Measurements from ENCODE around the gene FUT8. TPM values are rescaled to one million over a fixed set of nuclear protein-coding genes. Genes with fewer than 3 reads are reported as not detected.

Gene FUT8
- total RNA-seq, 1 donor from 2014 or later = 44.3 TPM

DNA sequence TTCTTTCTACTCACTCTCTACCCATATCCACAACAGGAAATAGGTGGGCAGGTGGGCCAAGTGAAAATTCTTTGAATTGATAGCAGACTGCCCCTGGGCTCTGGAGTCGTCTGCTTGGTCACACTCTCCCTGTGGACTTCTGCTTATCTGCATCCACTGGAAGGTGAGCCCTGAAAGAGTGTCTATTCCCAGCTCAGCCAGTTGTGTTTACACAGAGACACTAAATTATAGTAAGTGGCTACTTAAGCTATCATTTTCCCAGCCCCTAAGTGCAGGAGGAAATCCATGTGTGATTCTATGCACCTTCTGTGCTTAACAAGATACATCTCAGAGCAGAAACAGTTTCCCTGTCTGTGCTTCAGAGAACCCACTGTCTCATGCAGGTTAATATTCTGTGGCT, 338.4 kb downstream of the FUT8 start:
- Histone ChIP-seq H3K27me3 (ENCODE audit: control insufficient read depth, insufficient read depth, low read length) (no peaks in the 10 kb centered on the region), H3K36me3 (ENCODE audit: control insufficient read depth, insufficient read depth, low read length) (no peaks in the 10 kb centered on the region), H3K4me3 (ENCODE audit: low read depth, low read length) (no peak overlapping the region)
- TF ChIP-seq, protein P1, sequence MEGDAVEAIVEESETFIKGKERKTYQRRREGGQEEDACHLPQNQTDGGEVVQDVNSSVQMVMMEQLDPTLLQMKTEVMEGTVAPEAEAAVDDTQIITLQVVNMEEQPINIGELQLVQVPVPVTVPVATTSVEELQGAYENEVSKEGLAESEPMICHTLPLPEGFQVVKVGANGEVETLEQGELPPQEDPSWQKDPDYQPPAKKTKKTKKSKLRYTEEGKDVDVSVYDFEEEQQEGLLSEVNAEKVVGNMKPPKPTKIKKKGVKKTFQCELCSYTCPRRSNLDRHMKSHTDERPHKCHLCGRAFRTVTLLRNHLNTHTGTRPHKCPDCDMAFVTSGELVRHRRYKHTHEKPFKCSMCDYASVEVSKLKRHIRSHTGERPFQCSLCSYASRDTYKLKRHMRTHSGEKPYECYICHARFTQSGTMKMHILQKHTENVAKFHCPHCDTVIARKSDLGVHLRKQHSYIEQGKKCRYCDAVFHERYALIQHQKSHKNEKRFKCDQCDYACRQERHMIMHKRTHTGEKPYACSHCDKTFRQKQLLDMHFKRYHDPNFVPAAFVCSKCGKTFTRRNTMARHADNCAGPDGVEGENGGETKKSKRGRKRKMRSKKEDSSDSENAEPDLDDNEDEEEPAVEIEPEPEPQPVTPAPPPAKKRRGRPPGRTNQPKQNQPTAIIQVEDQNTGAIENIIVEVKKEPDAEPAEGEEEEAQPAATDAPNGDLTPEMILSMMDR (IDR thresholded peaks at IDR 0.05; ENCODE audit: insufficient read depth, low read length, poor library complexity, severe bottlenecking) = no peak
- no peak for DNase-seq (ENCODE audit: low read depth)

DNA sequence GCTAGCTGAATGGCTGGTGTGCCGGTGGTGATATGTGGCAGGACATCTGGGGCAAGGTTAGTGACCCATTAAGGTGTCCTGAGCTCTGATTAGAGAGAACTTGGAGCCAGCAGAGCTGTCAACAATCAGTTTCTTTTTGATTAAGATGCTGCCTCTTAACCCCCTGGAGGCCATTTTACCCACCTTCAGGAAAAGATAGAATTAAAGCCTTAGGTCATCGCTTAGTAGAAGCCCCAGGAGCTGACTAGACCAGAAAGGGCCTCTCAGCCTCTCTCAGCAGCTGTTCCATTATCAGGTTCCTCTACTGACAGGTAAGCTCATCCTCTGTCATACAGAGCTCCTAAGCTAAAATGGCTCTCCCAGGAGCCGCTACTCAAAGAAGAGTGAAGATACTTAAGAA, 339.0 kb downstream of the FUT8 start:
- no peak for DNase-seq (ENCODE audit: low read depth)
- H3K27me3 ChIP-seq (ENCODE audit: control insufficient read depth, insufficient read depth, low read length) = no peaks in the 10 kb centered on the region
- H3K36me3 ChIP-seq (ENCODE audit: control insufficient read depth, insufficient read depth, low read length) = no peaks in the 10 kb centered on the region
- no peak overlapping the region for H3K4me3 ChIP-seq (ENCODE audit: low read depth, low read length)
- TF ChIP-seq, protein P1 (IDR thresholded peaks at IDR 0.05; ENCODE audit: insufficient read depth, low read length, poor library complexity, severe bottlenecking) = no peak

DNA sequence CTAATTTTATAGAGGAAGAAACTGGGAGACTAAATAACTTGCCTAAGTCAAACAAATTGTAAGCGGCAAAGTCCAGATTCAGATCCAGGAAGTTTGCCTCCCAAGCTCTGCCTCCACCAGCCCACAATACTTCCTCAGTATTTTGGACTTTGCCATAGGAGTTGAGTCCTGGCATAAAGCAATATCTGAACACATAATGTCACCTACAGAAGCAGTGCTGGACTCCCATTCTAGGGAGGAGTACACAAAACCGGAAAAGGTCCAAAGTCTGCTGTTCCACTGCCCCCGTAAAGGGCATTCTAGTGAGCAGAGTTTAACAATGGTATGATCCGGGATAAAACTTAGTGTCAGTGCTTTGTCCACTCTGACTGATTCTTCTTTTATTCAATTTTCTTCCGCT, 340.5 kb downstream of the FUT8 start:
- no peak overlapping the region for H3K4me3 ChIP-seq (ENCODE audit: low read depth, low read length)
- no peaks in the 10 kb centered on the region for H3K36me3 ChIP-seq (ENCODE audit: control insufficient read depth, insufficient read depth, low read length)
- TF ChIP-seq, protein P1 (IDR thresholded peaks at IDR 0.05; ENCODE audit: insufficient read depth, low read length, poor library complexity, severe bottlenecking) = no peak
- H3K27me3 ChIP-seq (ENCODE audit: control insufficient read depth, insufficient read depth, low read length) = no peaks in the 10 kb centered on the region
- DNase-seq (ENCODE audit: low read depth) = no peak

DNA sequence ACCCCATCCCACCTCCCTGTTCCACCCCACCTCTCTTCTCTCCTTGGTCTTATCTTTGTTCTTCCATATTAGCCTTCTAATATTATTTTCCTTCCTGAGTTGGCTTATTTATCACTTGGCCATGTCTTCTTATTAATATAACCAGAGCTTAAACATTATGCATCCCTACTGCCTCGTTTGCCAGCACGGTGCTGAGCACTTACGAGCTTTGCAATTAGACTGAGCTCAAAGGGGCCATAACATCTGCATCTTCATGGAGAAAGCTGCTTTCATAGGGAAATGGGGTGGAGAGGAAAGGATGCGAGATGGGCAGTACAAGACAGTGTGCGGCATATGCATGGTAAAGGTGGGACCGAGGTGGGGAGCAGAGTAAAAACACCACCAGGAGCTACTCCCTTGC, 342.8 kb downstream of the FUT8 start:
- Histone ChIP-seq H3K4me3 (ENCODE audit: low read depth, low read length) (no peak overlapping the region), H3K27me3 (ENCODE audit: control insufficient read depth, insufficient read depth, low read length) (no peaks in the 10 kb centered on the region), H3K36me3 (ENCODE audit: control insufficient read depth, insufficient read depth, low read length) (no peaks in the 10 kb centered on the region)
- TF ChIP-seq, protein P1 (IDR thresholded peaks at IDR 0.05; ENCODE audit: insufficient read depth, low read length, poor library complexity, severe bottlenecking) = no peak
- DNase-seq (ENCODE audit: low read depth) = no peak

DNA sequence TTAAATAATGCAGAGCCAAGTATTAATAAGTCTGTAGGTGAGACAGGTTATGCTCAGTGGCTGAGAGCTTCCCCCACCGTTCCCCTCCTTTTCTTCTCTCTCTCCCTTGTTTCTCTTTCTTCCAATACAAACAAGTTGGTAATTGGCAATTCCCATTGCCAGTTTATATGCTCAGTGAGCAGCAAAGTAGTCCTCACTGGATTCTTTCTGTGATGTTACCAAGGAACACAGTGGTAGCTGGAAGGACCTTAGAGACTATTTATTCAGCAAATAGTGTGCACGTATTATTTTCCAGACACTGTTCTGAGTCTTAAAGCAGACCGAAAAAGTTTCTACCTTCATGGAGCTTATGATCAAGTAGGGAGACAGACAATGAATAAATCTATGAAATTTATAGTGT, 344.4 kb downstream of the FUT8 start:
- no peaks in the 10 kb centered on the region for H3K36me3 ChIP-seq (ENCODE audit: control insufficient read depth, insufficient read depth, low read length)
- TF ChIP-seq, protein P1 (IDR thresholded peaks at IDR 0.05; ENCODE audit: insufficient read depth, low read length, poor library complexity, severe bottlenecking) = no peak

DNA sequence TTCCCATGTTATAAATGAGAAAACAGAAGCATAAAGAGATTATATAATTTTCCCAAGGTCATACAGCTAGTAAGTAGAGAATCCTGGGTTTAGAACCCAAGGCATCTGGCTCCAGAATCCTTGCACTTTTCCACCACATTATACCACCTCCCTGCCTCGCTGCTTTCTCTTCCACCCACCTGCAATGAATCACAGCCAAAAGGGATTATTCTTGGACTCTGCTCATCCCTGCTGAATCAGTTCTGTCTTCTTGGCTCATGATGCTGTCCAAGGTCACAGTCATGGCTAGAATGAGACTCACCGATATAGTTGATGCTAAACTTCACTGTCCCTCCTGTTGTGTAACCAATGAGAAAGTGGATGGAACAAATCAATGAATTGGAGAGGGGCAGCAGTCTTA, 356.6 kb downstream of the FUT8 start:
- Histone ChIP-seq H3K36me3 (ENCODE audit: control insufficient read depth, insufficient read depth, low read length) (no peaks in the 10 kb centered on the region), H3K4me3 (ENCODE audit: low read depth, low read length) (no peak overlapping the region), H3K27me3 (ENCODE audit: control insufficient read depth, insufficient read depth, low read length) (no peaks in the 10 kb centered on the region)
- no peak for DNase-seq (ENCODE audit: low read depth)
- TF ChIP-seq, protein P1 (IDR thresholded peaks at IDR 0.05; ENCODE audit: insufficient read depth, low read length, poor library complexity, severe bottlenecking) = no peak

More for the DNA sequence above, 344.4 kb downstream of the FUT8 start:
- no peak for DNase-seq (ENCODE audit: low read depth)
- no peaks in the 10 kb centered on the region for H3K27me3 ChIP-seq (ENCODE audit: control insufficient read depth, insufficient read depth, low read length)
- no peak overlapping the region for H3K4me3 ChIP-seq (ENCODE audit: low read depth, low read length)
